GM21825 (cell line): ENCODE results near the gene KIF6.
A peak's percentile ranks its signal among the peaks of the same experiment; 100 is the strongest.
"Not testable (repeated sequence)": the region's sequence is repeated elsewhere in the genome, so short reads cannot be mapped to it uniquely, and the experiment has no call there.

Experiments
- ATAC-seq: cut with Tn5 transposase; IDR thresholded peaks from one replicate; pipeline ENCODE4 v1.9.1; 2021; ENCODE audit warnings: mild to moderate bottlenecking, moderate library complexity; ENCODE audit not compliant: unreplicated experiment

The KIF6 gene

DNA sequence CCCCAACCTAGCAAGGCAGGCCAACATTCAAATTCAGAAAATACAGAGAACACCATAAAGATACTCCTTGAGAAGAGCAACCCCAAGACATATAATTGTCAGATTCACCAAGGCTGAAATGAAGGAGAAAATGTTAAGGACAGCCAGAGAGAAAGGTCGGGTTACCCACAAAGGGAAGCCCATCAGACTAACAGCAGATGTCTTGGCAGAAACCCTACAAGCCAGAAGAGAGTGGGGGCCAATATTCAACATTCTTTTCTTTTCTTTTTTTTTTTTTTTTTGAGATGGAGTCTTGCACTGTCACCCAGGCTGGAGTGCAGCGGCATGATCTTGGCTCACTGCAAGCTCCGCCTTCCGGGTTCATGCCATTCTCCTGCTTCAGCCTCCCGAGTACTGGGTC is 215.4 kb downstream of the KIF6 start:
- ATAC-seq: not testable (repeated sequence)

DNA sequence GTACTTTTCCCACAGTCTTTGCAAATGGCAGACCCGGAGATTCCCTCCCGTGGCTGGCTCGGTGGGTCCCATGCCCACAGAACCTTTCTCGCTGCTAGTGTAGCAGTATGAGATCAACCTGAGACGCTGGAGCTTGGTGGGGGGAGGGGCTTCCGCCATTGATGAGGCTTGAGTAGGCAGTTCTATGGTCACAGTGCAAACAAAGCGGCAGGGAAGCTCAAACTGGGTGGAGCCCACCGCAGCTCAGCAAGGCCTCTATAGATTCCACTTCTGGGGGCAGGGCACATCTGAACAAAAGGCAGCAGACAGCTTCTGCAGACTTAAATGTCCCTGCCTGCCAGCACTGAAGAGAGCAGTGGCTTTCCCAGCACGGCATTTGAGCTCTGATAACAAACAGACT is 216.7 kb downstream of the KIF6 start:
- no peak for ATAC-seq

DNA sequence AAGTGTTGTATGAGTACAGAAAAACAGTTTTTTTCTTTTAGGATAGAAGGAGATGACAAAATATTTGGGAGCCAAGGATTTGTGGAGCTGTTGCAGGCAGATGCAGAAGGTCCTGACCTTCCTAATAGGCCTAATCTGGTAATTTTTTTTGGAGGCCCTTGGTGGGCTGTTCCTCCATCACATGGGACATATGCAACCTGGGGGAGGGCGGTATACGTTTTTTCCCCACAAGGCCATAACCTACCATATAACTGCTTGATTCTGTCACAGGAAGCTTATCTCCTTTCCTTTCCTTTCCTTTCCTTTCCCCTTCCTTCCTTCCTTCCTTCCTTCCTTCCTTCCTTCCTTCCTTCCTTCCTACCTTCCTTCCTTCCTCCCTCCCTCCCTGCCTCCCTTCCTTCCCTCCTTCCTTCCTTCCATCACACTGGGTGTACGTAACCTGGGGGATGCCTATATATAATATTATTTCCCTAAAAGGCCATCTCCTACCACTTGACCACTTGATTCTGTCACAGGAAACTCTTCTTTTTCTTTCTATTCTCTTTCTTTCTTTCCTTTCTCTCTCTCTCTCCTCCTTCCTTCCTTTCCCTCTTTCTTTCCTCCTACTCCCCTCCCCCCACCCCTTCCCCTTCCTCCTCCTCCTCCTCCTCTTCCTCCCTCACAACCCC is 217.7 kb downstream of the KIF6 start:
- no peak for ATAC-seq

DNA sequence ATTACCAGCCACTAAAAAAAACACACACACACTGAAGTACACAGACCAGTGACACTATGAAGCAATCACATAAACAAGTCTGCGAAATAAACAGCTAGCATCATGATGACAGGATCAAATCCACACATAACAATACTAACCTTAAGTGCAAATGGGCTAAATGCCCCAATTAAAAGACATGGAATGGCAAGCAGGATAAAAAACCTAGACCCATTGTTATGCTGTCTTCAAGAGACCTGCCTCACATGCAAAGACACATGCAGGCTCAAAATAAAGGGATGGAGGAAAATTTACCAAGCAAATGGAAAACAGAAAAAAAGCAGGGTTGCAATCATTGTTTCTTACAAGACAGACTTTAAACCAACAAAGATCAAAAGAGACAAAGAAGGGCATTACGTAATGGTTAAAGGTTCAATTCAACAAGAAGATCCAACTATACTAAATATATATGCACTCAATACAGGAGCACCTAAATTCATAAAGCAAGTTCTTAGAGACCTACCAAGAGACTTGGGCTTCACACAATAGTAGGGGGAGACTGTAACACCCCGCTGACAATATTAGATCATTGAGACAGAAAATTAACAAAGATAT is 222.7 kb downstream of the KIF6 start:
- ATAC-seq: not testable (repeated sequence)

DNA sequence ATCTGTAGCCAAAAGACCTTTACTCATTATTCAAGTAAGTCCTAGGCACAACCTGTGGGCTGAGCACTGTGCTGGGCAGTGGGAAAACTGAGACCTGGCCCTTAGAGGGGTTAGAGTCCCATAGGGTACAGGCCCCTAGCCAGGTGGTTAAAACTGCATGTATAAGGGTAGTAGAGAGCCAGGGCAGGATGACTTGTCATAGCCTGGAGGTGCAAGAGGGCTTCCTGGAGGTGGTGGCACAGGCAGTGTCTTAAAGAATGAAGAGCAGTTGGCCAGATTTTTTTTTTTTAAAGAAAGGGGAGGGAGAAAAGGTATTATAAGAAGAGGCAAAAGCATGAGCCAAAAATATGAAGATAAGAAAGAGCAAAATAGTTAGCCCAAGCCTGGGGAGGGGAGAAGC is 226.2 kb downstream of the KIF6 start:
- ATAC-seq: no peak

DNA sequence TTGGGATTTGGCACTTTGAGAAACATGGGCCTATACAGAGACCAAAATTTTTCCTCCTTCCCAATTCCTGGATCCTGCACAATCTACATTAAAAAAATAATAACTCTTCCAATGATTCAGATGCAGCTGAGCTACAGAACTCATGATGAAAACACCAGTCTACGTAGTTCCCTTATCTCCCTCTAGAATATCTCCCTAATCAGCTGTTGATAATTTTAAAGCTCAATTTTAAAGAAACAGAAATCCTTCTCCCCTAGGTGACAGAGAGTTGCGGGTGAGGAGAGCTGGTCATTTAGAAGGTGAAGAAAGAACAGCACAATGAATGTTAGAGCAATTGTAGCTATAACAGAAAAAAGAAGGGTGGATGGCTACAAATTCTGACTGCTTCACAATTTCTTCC is 227.1 kb downstream of the KIF6 start:
- no peak for ATAC-seq

DNA sequence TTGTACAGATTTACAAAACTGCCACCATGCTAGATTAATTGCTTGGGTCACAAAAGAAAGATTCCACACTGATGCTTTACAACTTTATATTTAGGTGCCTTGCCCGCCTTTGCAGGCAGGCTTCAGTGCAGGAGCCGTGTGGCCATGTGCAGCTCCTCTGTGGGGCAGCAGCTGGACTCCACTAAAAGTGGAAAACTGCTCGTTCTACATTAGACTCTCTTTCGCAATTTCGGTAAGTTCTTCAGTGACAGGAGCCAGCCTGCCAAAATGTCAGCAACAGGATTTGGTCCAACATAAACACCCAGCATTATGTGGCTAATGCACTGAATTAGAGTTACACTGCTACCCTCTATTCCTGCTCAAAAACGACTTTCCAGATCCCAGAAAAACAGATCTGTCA is 228.3 kb downstream of the KIF6 start:
- no peak for ATAC-seq

DNA sequence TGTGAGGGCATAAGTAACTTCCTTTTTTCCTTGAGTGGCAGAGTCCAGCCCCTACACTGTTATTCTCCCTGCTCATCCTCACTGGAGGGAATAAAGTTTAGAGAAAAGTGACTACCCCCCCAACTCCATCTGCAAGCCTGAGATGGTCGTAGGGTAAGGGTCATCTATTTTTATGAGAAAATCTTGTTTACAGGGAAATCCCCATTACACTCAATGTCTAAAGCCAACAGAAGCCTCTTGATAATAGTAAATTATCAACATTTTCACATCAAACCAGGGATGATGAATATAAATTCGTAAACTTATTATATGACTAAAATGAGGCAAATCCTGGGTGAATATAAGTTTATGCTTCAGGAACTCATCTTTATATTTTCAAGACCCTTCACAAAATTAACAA is 228.8 kb downstream of the KIF6 start:
- no peak for ATAC-seq

DNA sequence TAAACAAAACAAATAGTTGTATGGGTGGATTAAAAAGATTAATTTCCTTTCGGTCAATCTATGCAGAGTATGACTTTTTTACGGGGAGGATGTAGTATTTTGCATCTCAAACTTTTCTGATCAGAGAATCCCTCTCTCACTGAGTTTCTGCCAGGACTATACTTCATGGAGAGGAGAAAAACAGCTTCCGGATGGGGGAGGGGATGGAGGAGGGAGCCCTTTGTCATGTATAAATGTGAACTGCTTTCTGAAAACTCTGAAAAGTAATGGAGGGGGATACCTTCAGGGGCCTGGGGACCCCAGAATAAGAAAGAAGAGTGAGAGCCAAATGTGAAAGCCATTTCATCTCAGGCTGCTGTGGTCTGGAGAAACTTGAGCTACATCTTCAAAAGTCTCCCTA is 229.6 kb downstream of the KIF6 start:
- no peak for ATAC-seq

DNA sequence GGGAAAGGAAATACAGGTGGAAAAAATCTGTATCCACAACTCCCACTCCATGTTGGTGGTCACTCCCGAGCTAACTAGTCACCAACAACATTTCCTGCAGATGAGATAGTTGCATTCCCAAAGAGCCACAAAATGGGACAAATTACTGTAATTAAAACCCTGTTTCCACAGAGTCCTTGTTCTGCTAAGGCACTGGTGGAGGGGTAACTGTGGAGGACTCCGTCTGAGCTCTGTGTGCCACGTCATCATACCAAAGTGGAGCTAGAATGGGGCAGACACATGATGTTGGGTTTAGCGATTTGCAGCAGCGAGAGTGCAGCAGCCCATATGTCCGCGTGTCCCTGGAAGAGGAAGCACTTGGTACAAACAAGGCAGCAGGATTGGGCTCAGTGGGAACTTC is 230.2 kb downstream of the KIF6 start:
- no peak for ATAC-seq

DNA sequence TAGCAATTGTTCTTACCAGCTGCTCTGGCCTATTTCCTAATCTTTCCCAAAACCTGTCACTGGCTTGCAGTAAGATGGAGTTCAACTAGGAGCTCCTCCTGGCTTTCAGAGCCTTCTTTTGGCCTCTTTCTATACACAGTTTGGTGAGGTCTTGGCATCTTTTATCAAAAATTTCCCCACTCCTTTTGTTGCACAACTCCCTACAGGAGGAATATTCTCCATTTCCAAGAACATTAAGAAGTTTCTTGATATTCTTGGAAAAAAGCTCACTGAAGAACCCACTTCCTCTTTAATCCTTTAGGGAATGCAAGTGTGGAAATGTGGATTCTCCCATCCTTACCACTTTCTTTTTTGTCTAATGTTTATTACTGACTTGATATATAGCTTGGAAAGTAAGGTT is 231.4 kb downstream of the KIF6 start:
- ATAC-seq: no peak

DNA sequence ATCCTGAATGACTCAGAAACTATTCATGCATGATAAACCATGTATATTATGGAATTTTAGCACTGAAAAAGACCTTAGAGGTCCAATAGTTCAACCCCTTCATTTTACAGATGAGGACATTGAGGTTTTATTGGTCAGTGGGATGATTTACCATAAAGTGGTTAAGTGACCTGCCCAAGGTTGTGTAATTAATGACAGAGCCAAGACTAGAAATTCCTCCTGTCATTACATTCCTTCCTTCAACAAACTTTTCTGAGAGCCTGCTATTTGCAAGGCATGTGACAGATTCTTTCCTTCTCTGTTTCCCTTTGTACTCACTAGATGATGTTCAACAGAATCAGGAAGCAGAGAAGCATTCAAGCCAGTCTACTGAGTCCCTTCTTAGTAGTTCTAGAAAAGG is 232.0 kb downstream of the KIF6 start:
- no peak for ATAC-seq

DNA sequence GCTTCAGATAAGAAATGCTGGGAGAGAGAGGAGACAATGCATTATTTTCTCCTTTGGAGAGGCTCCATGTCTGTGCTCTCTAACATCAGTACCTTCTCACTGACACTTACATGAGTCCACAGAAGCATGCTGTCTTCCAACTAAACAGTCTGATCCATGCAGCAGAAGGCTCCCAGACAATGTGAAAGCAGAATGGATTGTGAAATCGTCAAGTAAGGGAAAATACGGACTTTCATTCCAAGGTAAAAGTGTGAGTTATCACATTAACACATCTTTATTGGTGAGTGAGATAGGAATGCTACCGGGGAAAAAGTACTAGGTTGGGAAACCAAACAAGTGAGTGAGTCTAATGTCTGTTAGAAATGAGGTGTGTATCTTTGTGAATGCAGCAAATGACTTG is 235.1 kb downstream of the KIF6 start:
- no peak for ATAC-seq

DNA sequence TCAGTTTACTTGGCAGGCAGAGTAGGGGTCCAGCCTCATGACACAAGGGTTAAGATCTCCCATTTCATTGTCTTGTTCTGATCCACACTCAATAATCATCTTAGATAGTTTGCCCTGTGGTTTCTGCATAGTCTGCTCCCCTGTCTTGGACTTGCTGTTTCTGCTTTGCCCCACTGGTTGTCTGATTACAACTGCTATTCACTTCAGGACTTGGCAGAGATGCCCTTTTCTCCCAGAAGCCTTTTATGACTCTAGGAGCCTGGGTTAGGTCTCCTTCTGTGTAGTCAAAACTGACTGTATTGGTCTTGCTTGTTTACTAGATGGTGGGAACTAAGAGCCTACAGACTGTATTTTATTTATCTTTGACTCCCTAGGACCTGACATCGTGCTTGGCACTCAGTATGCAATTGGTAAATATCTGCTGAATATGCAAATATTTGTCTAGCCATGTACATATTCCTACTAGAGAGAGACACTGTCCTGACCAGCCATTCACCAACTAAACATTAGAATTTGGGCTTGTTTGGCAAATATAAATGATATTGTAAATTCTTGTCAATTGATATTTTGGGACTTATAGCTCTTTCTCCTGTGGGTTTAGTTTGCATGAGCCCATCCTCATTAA is 236.8 kb downstream of the KIF6 start:
- ATAC-seq: no peak

DNA sequence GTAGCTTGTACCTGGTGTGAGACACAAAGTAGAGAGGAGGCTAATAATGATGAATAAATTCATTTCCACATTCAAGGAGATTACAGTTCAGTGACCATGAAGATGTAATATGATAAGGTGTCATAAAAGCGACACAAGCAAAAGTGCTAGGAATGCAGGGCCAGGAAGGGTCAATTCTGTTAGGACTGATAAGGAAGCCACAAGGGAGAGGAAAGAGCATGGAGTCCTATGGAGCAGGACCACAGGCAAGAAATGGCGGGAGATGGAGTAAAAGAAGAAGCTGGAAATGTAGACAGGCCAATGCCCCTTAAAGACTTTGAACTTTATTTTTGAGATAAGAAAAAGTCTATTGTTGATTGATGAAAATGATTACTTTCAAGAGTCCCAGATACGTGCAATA is 240.9 kb downstream of the KIF6 start:
- ATAC-seq: no peak

DNA sequence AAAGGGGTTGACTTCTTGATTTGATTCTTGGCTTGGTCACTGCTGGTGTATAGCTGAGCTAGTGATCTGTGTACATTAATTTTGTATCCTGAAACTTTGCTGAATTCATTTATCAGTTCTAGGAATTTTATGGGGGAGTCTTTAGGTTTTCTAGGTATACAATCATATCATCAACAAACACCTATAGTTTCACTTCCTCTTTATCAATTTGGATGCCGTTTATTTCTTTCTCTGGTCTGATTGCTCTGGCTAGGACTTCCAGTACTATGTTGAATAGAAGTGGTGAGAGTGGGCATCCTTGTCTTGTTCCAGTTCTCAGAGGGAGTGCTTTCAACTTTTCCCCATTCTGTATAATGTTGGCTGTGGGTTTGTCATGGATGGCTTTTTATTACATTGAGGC is 245.4 kb downstream of the KIF6 start:
- not testable (repeated sequence) for ATAC-seq

DNA sequence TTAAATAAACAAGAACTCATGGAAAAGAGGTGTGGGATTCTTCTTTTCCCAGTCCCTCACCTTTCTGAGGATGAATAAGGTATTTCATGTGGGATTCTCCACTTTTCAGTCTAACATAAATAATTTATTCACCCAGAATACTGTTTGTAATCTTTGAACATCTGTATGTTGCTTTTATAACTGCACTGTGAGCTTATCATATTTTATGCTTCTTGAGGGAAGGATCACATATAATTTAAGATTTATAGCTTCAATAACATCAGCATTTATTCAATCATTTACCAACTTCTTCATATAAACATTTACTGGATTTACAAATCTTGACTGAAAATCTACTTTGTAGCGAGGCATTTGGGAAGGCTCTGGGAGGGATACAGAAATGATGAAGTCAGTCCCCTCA is 248.5 kb downstream of the KIF6 start:
- ATAC-seq: no peak

DNA sequence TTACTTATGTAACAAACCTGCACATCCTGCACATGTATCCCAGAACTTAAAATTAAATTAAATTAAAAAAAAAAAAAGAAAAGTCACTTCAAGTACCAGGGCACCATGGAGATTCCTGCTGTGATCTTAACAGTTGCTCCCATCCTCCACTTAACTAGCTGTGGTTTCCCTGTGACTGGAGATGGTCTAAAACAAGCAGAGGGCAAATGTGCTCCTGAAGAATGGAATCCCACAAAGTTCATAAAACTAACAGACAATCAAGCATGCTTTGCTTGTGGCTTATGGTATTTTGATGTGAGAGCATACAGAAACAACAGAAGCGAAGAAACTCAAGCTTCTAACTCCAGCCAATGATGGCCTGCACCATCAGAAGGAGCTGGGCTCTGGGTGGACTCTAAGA is 249.1 kb downstream of the KIF6 start:
- no peak for ATAC-seq

DNA sequence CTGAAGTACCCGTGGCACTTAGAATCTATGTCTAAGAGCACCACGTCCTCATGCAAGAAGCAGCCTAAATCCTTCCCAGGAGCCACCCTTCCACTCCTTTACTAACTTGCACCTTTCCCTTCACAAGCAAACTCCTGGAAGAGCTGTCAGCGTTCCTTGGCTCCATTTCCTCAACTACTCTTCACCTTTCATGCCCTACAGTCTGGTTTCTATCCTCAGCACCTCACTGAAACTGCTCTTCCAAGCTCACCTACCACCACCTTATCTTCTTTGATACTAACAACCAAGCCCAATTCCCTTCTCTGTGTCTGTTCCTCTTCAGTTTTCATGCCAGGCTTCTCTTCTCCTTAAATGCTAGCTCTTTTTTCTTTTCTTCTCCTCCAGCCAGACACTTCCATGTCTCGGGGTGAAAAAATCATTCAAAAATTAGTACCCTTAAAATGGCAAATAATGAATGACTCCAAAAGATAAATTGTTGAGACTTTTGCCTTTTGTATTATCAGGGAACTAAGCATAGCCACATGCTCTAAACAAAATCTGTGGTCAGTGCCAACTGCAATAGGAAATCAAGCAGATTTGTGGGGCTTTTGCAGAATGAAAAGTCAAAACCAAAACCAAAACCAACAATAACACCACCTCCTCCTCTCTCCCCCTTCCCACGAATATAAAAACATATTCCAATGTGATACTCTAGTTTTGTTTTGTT is 253.1 kb downstream of the KIF6 start:
- ATAC-seq: peak; percentile 83

DNA sequence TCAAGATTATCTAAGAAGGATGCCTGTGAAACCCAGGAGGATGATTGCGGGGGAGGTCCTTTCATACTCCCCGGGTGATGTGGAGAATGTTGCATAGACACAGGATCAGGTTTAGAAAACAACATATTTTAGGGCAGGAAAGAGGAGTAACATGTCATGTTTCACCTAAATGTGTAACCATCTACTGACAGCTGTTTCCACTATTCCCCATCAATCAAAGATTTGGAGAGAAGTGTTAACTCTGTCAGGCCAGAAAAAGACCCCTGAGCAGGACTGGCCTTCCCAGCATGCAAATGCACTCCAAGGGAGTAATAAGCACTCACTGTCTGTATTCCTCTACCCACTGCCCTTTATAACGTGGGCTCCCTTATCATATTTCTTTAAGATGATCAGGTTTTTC is 254.7 kb downstream of the KIF6 start:
- ATAC-seq: no peak

DNA sequence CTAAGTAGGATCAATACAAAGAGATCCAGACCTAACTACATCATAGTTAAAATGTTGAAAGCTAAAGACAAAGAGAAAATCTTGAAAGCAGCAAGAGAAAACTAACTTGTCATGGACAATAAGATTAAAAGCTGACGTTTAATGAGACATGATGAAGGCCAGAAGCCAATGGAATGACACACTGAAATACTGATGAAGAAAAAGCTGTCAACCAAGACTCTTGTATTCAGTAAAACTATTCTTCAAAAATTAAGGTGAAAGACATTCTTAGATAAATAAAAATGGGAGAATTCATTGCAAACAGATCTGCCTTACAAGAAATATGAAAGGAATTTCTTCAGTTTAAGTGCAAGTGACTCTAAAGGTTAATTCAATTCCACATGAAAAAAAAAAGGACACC is 256.8 kb downstream of the KIF6 start:
- ATAC-seq: no peak

DNA sequence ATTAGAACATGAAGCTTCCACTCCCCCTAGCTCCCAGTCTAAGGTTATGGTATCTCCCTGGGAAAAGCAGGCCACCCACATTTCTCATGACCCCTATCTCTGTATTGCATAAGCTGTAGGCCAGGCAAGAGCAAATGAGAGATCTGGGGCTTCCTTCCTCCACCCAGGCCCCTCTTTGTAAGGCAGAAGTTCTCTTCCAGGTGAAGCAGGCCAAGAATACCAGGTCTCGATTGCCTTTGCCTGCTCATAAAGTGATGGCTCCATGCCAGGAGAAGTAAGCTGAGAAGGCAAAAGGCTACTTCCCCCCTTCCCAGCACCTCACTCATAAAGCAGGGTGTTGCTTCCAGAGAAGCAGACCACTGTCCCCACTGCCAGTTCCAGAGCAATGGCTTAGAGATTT is 258.6 kb downstream of the KIF6 start:
- ATAC-seq: no peak
